ENCODE data around the gene CTSV. TPM values are rescaled to one million over a fixed set of nuclear protein-coding genes. Genes with fewer than 3 reads are reported as not detected.
"Not testable (repeated sequence)": the region's sequence is repeated elsewhere in the genome, so short reads cannot be mapped to it uniquely, and the experiment has no call there.

Gene CTSV
- total and polyA plus RNA-seq, 2 experiments from 2014 or later: 102 to 107 TPM

- DNase-seq (ENCODE audit: low spot score): no peak
- Histone ChIP-seq H2AFZ (no peak overlapping the region), H3K79me2 (no peaks in the 10 kb centered on the region), H3K9me3 (ENCODE audit: low read depth) (no peaks in the 10 kb centered on the region), H3K4me1 (ENCODE audit: insufficient read depth) (peaks cover 14% of the 10 kb centered on the region), H3K36me3 (replicated peaks; ENCODE audit: insufficient read depth, low read depth) (no peaks in the 10 kb centered on the region), H3K9me2 (replicated peaks; ENCODE audit: insufficient read depth) (no peaks in the 10 kb centered on the region), H3K27ac (no peak overlapping the region), H4K20me1 (ENCODE audit: insufficient read depth, poor library complexity, severe bottlenecking) (no peaks in the 10 kb centered on the region), H3K4me3 (no peak overlapping the region), H3K4me2 (no peak overlapping the region), H3K27me3 (no peaks in the 10 kb centered on the region)
- 74% methylated on average over 6 of the region's 6 CpGs for WGBS (ENCODE audit: low lambda C conversion rate, missing lambda C conversion rate)
- TF ChIP-seq EZH2 (IDR thresholded peaks at IDR 0.05; ENCODE audit: borderline replicate concordance) (no peak), EZH2phosphoT487 (IDR thresholded peaks at IDR 0.05; ENCODE audit: low read depth, severe bottlenecking, unreplicated experiment) (no peak), CTCF (IDR thresholded peaks at IDR 0.05; ENCODE audit: poor library complexity) (no peak)
Measured at GRCh38 chr9:97075289-97075985, 36.5 kb upstream of the CTSV start.

- Histone ChIP-seq H2AFZ (no peak overlapping the region), H3K4me2 (no peak overlapping the region), H3K4me3 (no peak overlapping the region), H3K79me2 (no peaks in the 10 kb centered on the region), H4K20me1 (ENCODE audit: insufficient read depth, poor library complexity, severe bottlenecking) (no peaks in the 10 kb centered on the region), H3K9me2 (replicated peaks; ENCODE audit: insufficient read depth) (no peaks in the 10 kb centered on the region), H3K4me1 (ENCODE audit: insufficient read depth) (peaks cover 14% of the 10 kb centered on the region), H3K27ac (no peak overlapping the region), H3K9me3 (ENCODE audit: low read depth) (no peaks in the 10 kb centered on the region), H3K36me3 (replicated peaks; ENCODE audit: insufficient read depth, low read depth) (no peaks in the 10 kb centered on the region), H3K27me3 (no peaks in the 10 kb centered on the region)
- DNase-seq (ENCODE audit: low spot score): no peak
- no peak for TF ChIP-seq EZH2 (IDR thresholded peaks at IDR 0.05; ENCODE audit: borderline replicate concordance)
- no peak for TF ChIP-seq CTCF (IDR thresholded peaks at IDR 0.05; ENCODE audit: poor library complexity)
- no peak for TF ChIP-seq EZH2phosphoT487 (IDR thresholded peaks at IDR 0.05; ENCODE audit: low read depth, severe bottlenecking, unreplicated experiment)
- 71% methylated on average over 1 of the region's 1 CpG for WGBS (ENCODE audit: low lambda C conversion rate, missing lambda C conversion rate)
Measured at GRCh38 chr9:97073506-97073905, 34.6 kb upstream of the CTSV start.

- peak overlapping the region; percentile 35 for H3K27ac ChIP-seq
- H3K79me2 ChIP-seq: no peaks in the 10 kb centered on the region
- peak overlapping the region; percentile 40 for H3K4me2 ChIP-seq
- H3K27me3 ChIP-seq: no peaks in the 10 kb centered on the region
- no peak overlapping the region for H2AFZ ChIP-seq
- no peak for TF ChIP-seq EZH2 (IDR thresholded peaks at IDR 0.05; ENCODE audit: borderline replicate concordance)
- TF ChIP-seq EZH2phosphoT487 (IDR thresholded peaks at IDR 0.05; ENCODE audit: low read depth, severe bottlenecking, unreplicated experiment): no peak
- TF ChIP-seq CTCF (IDR thresholded peaks at IDR 0.05; ENCODE audit: poor library complexity): no peak
- WGBS (ENCODE audit: low lambda C conversion rate, missing lambda C conversion rate): 33% methylated on average over 7 of the region's 7 CpGs
- no peaks in the 10 kb centered on the region for H3K9me3 ChIP-seq (ENCODE audit: low read depth)
- peak; percentile 44 for DNase-seq (ENCODE audit: low spot score)
- H3K9me2 ChIP-seq (replicated peaks; ENCODE audit: insufficient read depth): no peaks in the 10 kb centered on the region
- H3K4me1 ChIP-seq (ENCODE audit: insufficient read depth): peaks cover 14% of the 10 kb centered on the region
- no peak overlapping the region for H3K4me3 ChIP-seq
- no peaks in the 10 kb centered on the region for H4K20me1 ChIP-seq (ENCODE audit: insufficient read depth, poor library complexity, severe bottlenecking)
- no peaks in the 10 kb centered on the region for H3K36me3 ChIP-seq (replicated peaks; ENCODE audit: insufficient read depth, low read depth)
Measured at GRCh38 chr9:97072285-97072776, 33.4 kb upstream of the CTSV start.

GRCh38 chr9:97070325-97070724 lies 31.4 kb upstream of the CTSV start:
- H3K36me3 ChIP-seq (replicated peaks; ENCODE audit: insufficient read depth, low read depth); H4K20me1 ChIP-seq (ENCODE audit: insufficient read depth, poor library complexity, severe bottlenecking); H3K9me3 ChIP-seq (ENCODE audit: low read depth); H3K9me2 ChIP-seq (replicated peaks; ENCODE audit: insufficient read depth); H2AFZ ChIP-seq; H3K4me2 ChIP-seq; H3K79me2 ChIP-seq; DNase-seq (ENCODE audit: low spot score); H3K4me3 ChIP-seq; H3K27me3 ChIP-seq: not testable (repeated sequence)
- Histone ChIP-seq H3K4me1 (ENCODE audit: insufficient read depth) (peaks cover 14% of the 10 kb centered on the region), H3K27ac (peak overlapping the region; percentile 9)
- WGBS (ENCODE audit: low lambda C conversion rate, missing lambda C conversion rate): 96% methylated on average over 4 of the region's 4 CpGs

All from hepatocyte (in vitro differentiated cells).